Stimulated activated naive CD4-positive, alpha-beta T cell treated with Interleukin-2 at 50 U/mL for 16 hours (primary cell): ENCODE results near the gene BICDL1.

ENCODE experiments used
- DNase-seq: peaks from one replicate; lab custom pipeline; 2025; lab: John Stamatoyannopoulos, UW

Gene BICDL1

DNA sequence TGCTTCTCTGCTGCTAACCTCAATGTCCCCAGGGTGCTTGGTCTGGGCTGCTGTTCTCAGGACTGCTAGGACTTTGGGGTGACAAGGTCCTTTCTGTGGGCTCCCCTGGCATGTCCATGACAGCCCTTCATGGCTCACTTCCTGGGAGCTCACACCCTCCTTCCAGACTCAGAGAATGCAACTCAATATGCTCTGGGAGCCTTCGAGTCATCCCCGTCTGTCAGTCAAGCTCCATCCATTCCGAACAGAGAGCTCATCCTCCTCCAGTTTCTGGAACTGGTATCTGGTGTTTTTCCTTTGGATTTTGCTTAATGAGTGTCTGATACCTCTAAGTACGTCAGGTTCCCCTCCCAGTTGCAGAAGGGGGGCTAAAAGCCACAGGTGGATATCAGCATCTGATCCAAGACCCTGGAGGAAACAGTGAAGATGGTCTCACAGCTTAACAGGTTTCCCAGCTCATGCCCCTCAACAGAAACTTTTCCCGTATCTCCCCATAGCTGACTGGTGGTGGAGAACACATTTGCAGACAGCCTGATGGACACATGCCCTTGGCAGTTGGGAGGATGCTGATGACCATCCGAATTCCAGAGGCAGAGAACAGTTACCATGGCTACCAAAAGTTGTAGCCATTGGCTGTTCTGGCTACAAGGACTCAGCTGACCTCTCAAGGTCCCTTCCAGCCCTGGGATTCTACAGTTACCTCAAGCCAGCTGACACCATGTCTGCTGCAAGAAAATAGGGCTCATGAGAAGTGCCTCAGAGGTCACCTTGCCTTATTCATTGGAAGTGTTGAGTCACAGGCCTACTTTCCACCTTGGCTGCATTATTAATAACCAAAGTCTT, 137.0 kb downstream of the BICDL1 start:
- peak; percentile 14 for DNase-seq

DNA sequence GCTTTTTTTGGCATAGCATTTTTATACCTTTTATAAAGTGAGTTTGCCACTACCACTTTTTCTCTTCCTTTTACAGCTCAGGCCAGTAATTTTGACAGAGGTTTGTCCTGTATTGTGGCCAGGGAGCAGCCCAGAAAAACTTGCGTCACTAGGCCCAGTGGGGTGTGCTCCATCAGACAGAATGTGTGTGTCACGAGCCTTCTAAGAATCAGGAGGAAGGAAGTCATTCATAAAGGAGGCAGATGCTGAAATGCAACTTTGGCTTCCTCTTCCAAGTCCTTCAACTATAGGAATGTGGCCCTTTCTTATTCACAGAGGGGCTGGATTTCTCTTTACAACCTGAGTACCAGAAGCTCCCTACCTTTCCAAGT, 137.6 kb downstream of the BICDL1 start:
- DNase-seq, result no peak

DNA sequence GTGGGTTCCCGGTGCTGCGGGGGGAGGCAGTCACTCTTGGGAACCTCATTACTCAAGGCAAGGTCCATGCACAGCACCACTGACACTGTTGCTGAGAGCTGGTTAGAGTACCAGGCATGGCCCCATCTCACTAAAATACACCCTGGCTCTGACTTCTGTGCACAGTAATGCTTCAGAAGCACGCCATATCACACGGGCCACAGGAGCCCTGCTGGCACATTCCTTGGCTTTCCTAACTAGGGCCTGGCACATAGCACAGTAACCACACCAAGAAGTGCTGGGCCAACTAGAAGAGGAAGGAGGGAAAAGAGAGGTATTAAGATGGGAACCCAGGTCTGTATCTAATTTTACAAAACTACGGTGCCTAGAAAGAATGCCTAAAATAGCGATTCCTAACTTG, 141.0 kb downstream of the BICDL1 start:
- DNase-seq, result no peak

DNA sequence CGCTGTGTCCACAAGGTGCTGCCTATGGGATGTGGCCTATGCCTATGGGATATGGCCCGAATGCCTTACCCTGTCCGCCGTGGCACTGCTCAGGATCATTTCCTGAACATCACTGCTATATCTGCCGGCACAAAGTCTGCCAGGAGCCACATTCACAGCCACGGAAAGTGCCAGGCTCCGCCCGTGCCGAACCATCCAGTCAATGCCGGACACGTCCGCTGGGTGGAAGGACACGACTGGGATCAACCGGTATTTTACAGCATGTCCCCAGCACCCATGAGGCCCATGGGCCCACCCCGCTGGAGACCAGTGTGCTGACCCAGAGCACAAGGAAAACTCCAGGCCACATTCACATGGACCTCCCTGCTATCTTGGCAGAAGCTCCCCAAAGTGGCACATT, 142.1 kb downstream of the BICDL1 start:
- DNase-seq, result no peak

DNA sequence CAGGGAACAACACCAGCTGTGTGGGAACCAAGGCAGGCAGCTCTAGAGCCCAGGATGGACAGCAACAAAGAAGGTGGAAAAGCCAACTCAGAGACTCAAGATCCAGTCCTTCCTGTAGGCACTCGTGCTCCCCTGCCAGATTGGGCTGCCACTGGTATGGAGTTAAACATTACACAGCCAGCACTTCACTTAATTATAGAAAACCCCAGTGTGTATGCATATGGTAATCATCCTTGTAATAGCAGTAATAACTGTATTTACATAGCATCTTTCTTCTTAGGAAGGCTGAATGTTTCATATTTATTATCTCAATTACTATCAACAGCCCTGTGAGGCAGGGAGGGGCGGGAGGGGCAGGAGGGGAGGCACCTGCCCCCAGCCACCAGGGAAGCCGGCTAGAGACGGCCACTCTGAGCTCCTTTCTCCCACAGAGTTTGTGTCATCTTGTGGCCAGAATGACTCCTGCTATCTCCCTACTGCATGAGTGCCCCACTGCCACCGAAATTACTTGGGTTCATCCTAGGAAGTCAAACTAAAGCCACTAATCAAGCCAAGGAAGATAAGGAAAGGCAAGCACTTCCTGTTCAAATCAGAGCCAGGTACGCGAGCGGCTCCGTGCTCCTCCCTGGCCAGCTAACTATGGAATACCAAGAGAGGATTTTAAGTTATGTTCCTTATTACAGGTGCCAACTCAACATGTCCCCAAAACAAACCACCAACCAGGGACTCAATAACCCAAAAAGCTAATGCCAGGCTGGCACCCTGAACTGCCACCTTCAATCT, 143.2 kb downstream of the BICDL1 start:
- no peak for DNase-seq

DNA sequence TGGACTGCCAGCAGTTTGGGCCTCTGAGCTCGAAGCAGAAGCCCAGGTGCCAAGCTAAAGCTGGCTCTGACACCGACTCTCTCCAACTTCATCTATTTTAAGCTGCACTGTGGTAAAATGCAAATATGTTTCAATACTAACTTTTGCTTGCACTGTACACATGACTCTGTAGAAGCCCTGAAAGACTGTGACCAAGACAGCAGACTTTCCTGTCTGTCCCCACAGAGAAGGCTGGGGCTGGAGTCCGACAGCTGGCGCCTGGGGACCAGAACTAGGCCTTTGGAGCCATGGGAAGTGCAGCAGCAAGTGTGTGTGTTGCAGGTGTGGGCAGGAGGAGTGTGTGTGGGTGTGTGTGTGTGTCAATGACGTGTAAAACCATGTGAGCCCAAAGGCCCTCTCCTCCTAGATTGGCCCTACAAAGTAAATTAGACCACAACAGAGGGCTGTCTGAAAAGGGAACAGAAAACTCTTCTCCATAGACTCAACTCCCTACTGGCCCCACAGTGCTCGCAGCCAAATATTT, 143.9 kb downstream of the BICDL1 start:
- DNase-seq, result no peak

DNA sequence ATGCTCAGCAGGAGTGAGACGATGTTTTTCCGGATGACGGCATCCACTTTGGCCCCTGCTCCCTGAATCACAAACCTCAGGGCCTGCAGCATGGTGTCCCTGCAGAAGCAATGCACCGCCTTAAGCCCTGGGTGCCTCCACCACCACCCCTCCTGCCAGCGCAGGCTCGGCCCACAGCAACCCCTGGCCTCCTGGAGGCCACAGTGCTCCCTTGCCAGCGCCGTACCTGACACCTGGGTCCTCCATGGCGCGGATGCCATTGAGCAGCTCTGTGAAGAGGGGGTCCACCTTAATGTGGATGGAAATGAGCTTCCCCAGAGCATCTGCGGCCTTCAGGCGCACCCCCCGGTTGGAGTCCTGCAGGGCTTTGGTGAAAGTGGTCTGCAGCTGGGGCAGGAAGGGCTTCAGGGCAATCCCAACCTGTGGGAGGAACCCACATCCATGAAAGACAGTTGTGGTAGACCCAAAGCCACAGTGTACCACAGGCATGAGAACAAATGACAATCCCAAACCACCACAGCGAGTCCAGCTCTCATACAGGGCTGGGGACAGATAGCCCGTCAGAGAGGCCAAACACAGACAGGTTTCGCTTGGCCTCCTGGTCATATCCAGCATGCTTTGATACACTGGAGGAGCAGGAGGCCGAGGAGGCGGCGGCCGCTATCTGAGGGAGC, 145.4 kb downstream of the BICDL1 start:
- no peak for DNase-seq

DNA sequence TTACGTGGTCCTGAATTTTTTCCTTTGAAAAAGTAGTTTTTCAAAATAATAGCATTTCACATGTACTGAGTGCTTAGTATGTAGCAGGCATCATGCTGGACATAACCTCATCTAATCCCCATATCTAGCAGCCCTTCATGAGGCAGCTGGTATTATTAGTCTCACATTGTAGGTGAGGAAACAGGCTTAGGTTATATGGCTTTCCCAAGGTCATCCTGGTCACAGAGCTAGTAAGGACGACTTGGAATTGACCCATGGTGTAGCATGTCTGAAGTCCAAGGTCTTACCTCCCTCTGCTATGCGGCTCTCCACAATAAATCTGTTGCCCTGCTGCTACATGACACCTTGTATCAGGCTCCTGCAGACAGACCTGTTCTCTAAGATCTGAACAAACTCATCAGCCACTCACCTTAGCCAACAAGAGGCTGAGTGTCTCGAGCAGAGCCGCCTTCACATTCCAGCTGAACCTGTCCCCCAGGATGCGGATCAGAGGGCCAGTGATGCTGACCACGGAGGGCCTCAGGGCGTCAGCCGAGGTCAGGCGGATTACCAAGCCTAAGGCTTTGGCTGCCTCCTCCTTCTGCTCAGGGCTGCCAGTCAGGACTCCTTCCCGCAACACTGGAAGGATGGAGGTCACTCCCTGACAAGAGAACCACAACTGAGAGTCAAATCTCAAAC, 147.2 kb downstream of the BICDL1 start:
- no peak for DNase-seq

DNA sequence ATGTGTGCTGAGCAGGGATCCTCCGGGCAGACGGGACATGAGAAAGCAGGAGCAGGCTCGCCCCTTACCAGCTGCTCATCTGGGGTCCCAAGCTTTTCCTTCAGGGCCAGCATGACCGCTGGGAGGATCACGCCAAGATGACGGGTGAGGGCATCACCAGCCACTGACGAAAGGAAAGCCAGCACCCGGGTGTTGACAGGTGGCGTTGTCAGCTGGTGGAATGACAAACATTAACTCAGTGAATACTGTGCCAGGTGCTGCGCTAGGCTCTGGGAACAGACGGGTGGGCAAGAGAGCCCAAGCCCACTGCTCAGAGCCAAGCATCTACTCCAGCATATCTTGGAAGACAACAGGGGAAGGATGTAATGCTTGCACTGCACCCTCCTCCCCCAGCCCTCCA, 148.8 kb downstream of the BICDL1 start:
- DNase-seq, result no peak

DNA sequence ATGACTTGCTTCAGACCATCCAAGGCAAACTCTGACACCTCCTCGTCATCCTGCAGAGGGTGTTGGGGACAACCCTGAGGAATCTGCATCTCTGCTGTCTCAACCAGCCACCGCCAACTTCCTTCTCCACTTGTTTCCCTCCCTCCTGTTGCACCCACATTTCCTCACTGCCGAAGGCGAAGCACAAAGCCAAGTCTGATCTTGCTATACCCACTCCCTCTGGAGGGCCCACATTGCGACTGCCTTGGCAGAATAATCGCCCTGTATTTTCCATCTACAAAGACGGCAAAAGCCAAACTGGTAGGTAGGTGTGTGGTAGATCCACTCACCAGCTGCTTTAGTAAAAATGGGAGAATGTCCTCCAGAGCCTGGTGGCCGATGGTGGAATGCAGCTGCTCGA, 149.3 kb downstream of the BICDL1 start:
- DNase-seq, result no peak

DNA sequence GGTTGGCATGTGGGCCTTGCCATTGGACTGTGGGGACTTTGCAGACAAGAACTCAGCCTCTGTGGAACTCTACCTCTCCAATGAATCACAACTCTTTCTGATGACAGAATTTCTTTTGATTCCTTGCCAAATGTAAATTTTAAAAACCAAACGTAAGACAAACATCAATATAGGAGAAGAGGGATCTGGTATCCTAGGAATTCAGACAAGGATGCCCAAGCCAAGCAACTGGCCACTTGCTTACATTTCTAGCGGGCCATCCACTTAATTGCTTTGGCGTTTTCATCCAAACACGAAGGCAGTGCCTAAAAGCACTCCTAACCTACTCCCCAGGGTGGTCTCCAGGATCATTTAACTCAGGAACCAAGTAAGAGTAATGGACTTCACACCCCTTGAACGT, 150.9 kb downstream of the BICDL1 start:
- DNase-seq, result no peak

DNA sequence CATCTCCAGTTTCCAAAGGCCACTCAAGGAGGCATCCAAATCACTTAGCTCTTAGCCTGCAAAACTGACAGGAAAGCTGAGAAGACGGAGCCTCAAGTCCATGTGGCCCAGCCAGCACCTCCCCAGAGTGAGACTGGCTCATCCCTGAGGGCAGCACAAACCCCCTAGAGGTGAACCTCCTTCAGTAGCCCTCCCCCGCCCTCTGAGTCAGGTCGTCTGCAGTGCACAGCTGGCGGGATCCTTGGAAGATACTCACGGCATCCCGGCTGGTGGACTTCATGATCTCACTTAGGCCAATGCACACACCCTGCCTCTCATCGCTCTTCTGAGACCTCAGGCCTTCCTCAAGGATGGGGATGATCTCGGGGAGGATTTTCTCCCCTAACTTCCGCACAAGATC, 151.6 kb downstream of the BICDL1 start:
- DNase-seq, result no peak

DNA sequence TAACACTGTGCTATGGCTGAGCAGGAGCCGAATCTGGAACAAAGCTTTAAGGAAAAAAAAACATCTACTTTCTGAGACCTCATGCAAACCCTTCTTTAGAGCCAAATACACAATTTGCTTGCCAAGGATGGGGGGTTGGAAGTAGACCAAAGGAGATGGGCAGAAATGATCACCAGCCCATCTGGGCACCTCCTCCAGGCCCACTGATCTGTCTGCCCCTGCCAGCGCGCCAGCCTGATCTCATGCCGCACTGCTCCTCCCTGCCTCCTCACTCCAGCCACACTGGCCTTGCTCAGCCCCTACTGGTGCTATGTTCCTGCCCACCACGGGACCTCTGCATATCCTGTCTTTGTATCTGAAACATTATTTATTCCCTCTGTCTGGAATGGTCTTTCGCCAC, 152.3 kb downstream of the BICDL1 start:
- DNase-seq, result no peak

DNA sequence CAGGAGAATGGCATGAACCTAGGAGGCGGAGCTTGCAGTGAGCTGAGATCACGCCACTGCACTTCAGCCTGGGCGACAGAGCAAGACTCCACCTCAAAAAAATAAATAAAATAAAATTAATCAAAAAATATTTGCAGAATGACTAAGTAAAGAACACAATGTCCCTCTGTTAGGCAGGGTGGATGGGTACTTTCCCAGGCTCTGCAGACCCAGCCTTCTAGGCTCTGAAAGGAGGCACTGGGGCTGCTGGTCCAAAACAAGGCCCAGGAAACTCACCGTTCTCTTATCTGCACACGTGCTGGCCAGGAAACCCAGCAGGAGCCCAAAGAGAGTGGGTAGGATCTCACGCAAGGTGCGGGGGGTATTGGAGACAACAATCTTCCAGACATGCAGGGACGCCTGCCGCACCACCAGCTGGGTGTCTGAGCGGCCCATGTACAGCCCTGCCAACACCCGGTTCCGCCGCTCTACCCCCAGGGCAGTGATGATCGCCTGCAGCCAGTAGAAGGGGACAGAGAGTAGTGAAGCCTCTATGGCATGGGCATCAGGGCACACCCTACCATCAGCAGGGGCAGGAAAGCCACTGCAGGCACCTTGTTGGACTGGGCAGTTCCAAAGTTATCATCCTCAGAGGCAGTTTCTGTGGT, 153.3 kb downstream of the BICDL1 start:
- DNase-seq, result no peak
